CD4-positive, alpha-beta T cell (primary cell): Measurements from ENCODE around the gene SUMO2. TPM values are rescaled to one million over a fixed set of nuclear protein-coding genes. Genes with fewer than 3 reads are reported as not detected.

Experiments used
- ATAC-seq: fragments of 200-7000 bp; cut with Tn5 transposase; one replicate; pipeline ENCODE4 v1.10.0; 2022; ENCODE audit warnings: mild to moderate bottlenecking; ENCODE audit not compliant: poor library complexity
- CTCF ChIA-PET: fragments of 350-600 bp; sonication (Branson Sonifier 250); formaldehyde crosslinking; loops from one replicate; lab custom pipeline; 2021; ENCODE audit warnings: antibody characterized with exemption, inconsistent platforms; lab: Charles Lee
- POLR2A ChIA-PET: fragments of 350-600 bp; sonication (Branson Sonifier 250); formaldehyde crosslinking; loops from one replicate; lab custom pipeline; 2021; ENCODE audit warnings: antibody characterized with exemption, inconsistent platforms; lab: Charles Lee
- DNase-seq, 14 experiments: peaks; one replicate each; pipeline ENCODE4 v3.0.0-alpha.2; 2013 to 2020; ENCODE audit warnings: mixed read lengths in 2 of 14
- H3K27ac ChIP-seq, 2 donors: one replicate each; pipeline versions ENCODE4 v1.5.1 to v1.7.0; 2013; ENCODE audit warnings: low read length in 2 of 2, low read depth in 1 of 2, mild to moderate bottlenecking in 1 of 2
- H3K27me3 ChIP-seq, 2 experiments: 1 replicate in 1 of 2; 2 replicates in 1 of 2; pipeline versions ENCODE4 v1.6.1 to v1.7.0; 2013; ENCODE audit warnings: low read length in 2 of 2, control low read depth in 1 of 2, mild to moderate bottlenecking in 1 of 2, moderate library complexity in 1 of 2; ENCODE audit not compliant: insufficient read depth in 2 of 2, control insufficient read depth in 1 of 2
- H3K36me3 ChIP-seq: one replicate; pipeline ENCODE4 v1.6.1; 2013; ENCODE audit warnings: low read length, control low read depth; ENCODE audit not compliant: insufficient read depth
- H3K4me1 ChIP-seq: one replicate; pipeline ENCODE4 v1.6.1; 2013; ENCODE audit warnings: low read length, control low read depth; ENCODE audit not compliant: insufficient read depth
- H3K4me3 ChIP-seq: one replicate; pipeline ENCODE4 v1.5.1; 2013; ENCODE audit warnings: mild to moderate bottlenecking, low read length, moderate library complexity
- H3K9me3 ChIP-seq, 2 experiments: 1 replicate in 1 of 2; 2 replicates in 1 of 2; pipeline versions ENCODE4 v1.6.1 to v1.7.0; 2013; ENCODE audit warnings: low read length in 2 of 2, mild to moderate bottlenecking in 2 of 2, control low read depth in 1 of 2, moderate library complexity in 1 of 2; ENCODE audit not compliant: control insufficient read depth in 1 of 2, insufficient read depth in 1 of 2
- H3K27ac Mint-ChIP-seq: one replicate; pipeline ENCODE4 v1.8.0; 2020; ENCODE audit warnings: mixed read lengths
- H3K27me3 Mint-ChIP-seq: one replicate; pipeline ENCODE4 v1.8.0; 2021; ENCODE audit warnings: mixed read lengths
- H3K36me3 Mint-ChIP-seq: one replicate; pipeline ENCODE4 v1.8.0; 2021; ENCODE audit warnings: low read depth, mixed read lengths
- H3K4me1 Mint-ChIP-seq: one replicate; pipeline ENCODE4 v1.8.0; 2021; ENCODE audit warnings: low read depth, mixed read lengths
- H3K4me3 Mint-ChIP-seq: one replicate; pipeline ENCODE4 v1.8.0; 2020; ENCODE audit warnings: mild to moderate bottlenecking, mixed read lengths
- H3K9me3 Mint-ChIP-seq: one replicate; pipeline ENCODE4 v1.8.0; 2020; ENCODE audit warnings: mixed read lengths
- intact Hi-C, 2 experiments: fragments of 100-400 bp; cut with DNase I in 1 of 2; cut with micrococcal nuclease in 1 of 2; formaldehyde crosslinking; loops; one replicate each; pipeline versions ENCODE4 v1.15.1 to v1.9.0; 2023 to 2025; cut with DNase I, micrococcal nuclease
- polyA plus RNA-seq, 2 donors: library from polyadenylated mRNA; unstranded; fragments of 120-200 nt; gene quantifications; one replicate each; pipeline ENCODE4 v1.2.1, GENCODE V29; 2013
- total RNA-seq, 174 experiments: library from RNA in 2 of 174; stranded (reverse) in 2 of 174; gene quantifications; one replicate each; pipeline ENCODE4 v1.2.3 and lab custom pipeline; 2021 to 2026
- TF ChIP-seq, protein P1 (sequence below): fragments of 200-600 bp; IDR thresholded peaks from one replicate; pipeline ENCODE4 v1.8.0; 2022; ENCODE audit warnings: antibody characterized with exemption, mild to moderate bottlenecking

Gene SUMO2
- total RNA-seq (100 to 1,000 TPM; 207 to 228 TPM), total RNA-seq (lab: John Stamatoyannopoulos, UW) (63.4 to 258 (median 107) reads per million in 172 experiments)
- 301 TPM for polyA plus RNA-seq (2013, experiment 1 of 2)
- polyA plus RNA-seq (2013, experiment 2 of 2), result 253 TPM

DNA sequence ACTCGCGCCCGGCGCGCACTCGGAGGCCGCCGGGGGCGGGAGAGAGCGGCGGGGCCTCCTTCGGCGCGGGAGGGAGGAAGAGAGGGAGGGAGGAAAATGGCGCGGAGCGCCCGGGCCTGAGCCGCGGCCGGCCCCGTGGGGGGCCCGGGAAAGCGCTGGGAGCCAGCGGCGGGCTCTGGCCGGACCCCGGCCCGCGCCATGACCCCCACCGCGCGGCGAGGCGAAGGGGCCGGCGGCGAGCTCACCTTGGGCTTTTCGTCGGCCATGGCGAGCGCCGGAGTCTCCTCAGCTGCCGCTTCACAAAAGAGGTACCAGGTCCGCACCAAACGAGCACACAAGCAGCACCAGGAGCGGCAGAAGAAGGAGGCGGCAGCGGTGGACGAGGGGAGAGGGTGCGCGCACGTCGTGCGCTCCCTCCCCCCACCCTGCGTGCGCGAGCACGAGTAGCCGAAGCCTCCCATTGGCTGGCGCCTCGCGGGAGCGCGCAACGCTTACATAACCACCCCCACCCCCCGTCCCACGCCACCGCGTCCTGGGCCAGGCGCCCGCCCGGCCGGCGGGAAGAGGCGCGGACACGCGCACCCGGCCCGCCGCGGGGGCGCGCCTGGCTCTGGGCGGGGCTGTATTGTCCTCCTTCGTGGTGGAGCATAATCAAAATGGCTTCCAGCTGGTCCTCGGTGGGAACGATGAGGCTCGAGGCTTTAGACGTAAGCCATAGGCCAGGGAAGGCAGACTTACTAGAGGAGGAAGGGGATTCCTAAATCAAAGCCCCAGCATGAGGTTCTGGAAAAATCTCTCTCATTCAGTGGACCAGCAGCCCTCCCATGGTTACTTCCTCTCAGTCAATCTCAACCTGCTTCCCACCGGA is at the start of gene SUMO2:
SUMO2 (minus strand) TSS at position 391 of the 868 bp plus-strand sequence; CDS start at position 266, 125 bp downstream.
- intact Hi-C loops, result loop anchor here (1.0 to 5.0 kb wide), 8 partner anchors 22 to 436 kb away; partner anchors contain the start of genes ATP5PD (in 1 of the 2), GRB2 (in 1 of the 2), JPT1 (in 1 of the 2) and KCTD2 (in 1 of the 2)
- Mint-ChIP-seq H3K27me3 (no peaks in the 10 kb centered on the region), H3K36me3 (peaks cover 44% of the 10 kb centered on the region), H3K4me1 (peaks cover 47% of the 10 kb centered on the region), H3K9me3 (no peaks in the 10 kb centered on the region), H3K4me3 (peak within 1 kb of the TSS; percentile 92), H3K27ac (peak within 1 kb of the TSS; percentile 87)
- ATAC-seq, result peak; percentile 79
- Histone ChIP-seq H3K27ac (peak within 1 kb of the TSS; percentile 74 to 94), H3K36me3 (peaks cover 17% of the 10 kb centered on the region), H3K27me3 (no peaks in the 10 kb centered on the region), H3K4me1 (peaks cover 40% of the 10 kb centered on the region), H3K9me3 (no peaks in the 10 kb centered on the region), H3K4me3 (peak within 1 kb of the TSS; percentile 96)
- DNase-seq, result peak; percentile 92 to 98 (median 96)
- ChIA-PET CTCF (interaction anchor here (1.2 to 1.9 kb wide), 4 partner anchors 11 to 88 kb away, joined by 3 to 9 read pairs (median 8); partner anchors contain the start of gene MIF4GD), POLR2A (interaction anchor here (0.6 to 2.3 kb wide), 28 partner anchors 9 to 342 kb away, joined by 3 to 21 read pairs (median 6); partner anchors contain the start of genes ARMC7, ATP5PD, FDXR and GGA3)
- TF ChIP-seq, protein P1, sequence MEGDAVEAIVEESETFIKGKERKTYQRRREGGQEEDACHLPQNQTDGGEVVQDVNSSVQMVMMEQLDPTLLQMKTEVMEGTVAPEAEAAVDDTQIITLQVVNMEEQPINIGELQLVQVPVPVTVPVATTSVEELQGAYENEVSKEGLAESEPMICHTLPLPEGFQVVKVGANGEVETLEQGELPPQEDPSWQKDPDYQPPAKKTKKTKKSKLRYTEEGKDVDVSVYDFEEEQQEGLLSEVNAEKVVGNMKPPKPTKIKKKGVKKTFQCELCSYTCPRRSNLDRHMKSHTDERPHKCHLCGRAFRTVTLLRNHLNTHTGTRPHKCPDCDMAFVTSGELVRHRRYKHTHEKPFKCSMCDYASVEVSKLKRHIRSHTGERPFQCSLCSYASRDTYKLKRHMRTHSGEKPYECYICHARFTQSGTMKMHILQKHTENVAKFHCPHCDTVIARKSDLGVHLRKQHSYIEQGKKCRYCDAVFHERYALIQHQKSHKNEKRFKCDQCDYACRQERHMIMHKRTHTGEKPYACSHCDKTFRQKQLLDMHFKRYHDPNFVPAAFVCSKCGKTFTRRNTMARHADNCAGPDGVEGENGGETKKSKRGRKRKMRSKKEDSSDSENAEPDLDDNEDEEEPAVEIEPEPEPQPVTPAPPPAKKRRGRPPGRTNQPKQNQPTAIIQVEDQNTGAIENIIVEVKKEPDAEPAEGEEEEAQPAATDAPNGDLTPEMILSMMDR, result peak; percentile 25

DNA sequence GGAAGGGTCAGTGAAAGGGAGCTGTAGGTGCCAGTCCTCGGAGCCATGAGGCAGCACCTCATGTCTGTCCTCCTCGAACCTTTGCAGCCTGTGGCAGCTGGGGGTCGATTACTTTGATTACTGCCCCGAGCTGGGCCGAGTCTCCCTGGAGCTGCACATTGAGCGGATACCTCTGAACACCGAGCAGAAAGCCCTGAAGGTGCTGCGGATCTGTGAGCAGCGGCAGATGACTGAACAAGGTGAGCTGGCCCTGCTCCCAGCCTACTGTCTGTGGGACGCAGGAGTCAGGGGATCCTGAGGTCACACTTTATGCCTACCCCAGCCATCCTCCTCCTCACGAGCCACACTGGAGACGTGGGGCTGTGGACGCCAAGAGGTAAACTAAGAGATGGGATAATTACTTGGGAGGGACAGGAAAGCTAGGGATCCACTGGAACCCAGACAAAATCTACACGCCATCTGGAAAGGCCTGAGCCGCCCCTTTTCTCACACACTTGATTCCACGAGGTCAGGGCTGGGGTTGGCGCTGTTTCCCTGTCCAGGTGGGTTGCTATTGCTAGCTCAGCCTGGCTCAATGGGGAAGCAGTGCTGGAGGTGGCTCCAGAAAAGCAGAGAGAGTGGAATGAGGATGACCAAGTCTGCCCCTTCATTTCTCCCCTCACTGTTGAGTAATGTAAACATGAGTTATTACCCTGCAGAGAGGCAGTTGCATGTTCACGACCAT is 49.1 kb upstream of the SUMO2 start:
- H3K4me1 ChIP-seq, result no peaks in the 10 kb centered on the region
- intact Hi-C loops, result no loop called here
- TF ChIP-seq, protein P1, result no peak
- H3K4me1 Mint-ChIP-seq, result no peaks in the 10 kb centered on the region
- no peak overlapping the region for H3K27ac Mint-ChIP-seq
- no peak overlapping the region for H3K4me3 Mint-ChIP-seq
- H3K27me3 Mint-ChIP-seq, result no peaks in the 10 kb centered on the region
- no peaks in the 10 kb centered on the region for H3K27me3 ChIP-seq
- no peak for DNase-seq
- no peak for ATAC-seq
- POLR2A ChIA-PET, result no interaction called here
- no peaks in the 10 kb centered on the region for H3K9me3 Mint-ChIP-seq
- CTCF ChIA-PET, result interaction anchor here (1.4 kb wide), 1 partner anchor 23 kb away, joined by 4 read pairs; no protein-coding TSS in a partner anchor
- peaks cover 79% of the 10 kb centered on the region for H3K36me3 ChIP-seq
- no peak overlapping the region for H3K4me3 ChIP-seq
- H3K36me3 Mint-ChIP-seq, result peaks cover 79% of the 10 kb centered on the region
- H3K9me3 ChIP-seq, result no peaks in the 10 kb centered on the region
- H3K27ac ChIP-seq, result no peak overlapping the region

GRCh38 chr17:75231071-75231470 is 48.3 kb upstream of the SUMO2 start:
- peaks cover 79% of the 10 kb centered on the region for H3K36me3 Mint-ChIP-seq
- Histone ChIP-seq H3K27ac (no peak overlapping the region), H3K4me1 (no peaks in the 10 kb centered on the region), H3K27me3 (no peaks in the 10 kb centered on the region), H3K36me3 (peaks cover 79% of the 10 kb centered on the region), H3K9me3 (no peaks in the 10 kb centered on the region), H3K4me3 (no peak overlapping the region)
- H3K27ac Mint-ChIP-seq, result no peak overlapping the region
- no peaks in the 10 kb centered on the region for H3K4me1 Mint-ChIP-seq
- intact Hi-C loops, result no loop called here
- no peaks in the 10 kb centered on the region for H3K27me3 Mint-ChIP-seq
- no peak overlapping the region for H3K4me3 Mint-ChIP-seq
- CTCF ChIA-PET, result interaction anchor here (1.4 kb wide), 1 partner anchor 22 kb away, joined by 4 read pairs; no protein-coding TSS in a partner anchor
- TF ChIP-seq, protein P1, result no peak
- H3K9me3 Mint-ChIP-seq, result no peaks in the 10 kb centered on the region
- DNase-seq, result no peak
- no peak for ATAC-seq
- POLR2A ChIA-PET, result no interaction called here
